DOHH2 (cell line): ENCODE measurements around the gene RALGAPB.

Source experiments
- H3F3A ChIP-seq: fragments of 200-600 bp; sonication (generic), shearing (Covaris generic); 2 replicates; pipeline ENCODE4 v1.6.0; 2016; ENCODE audit warnings: antibody characterized with exemption, mild to moderate bottlenecking; ENCODE audit not compliant: control insufficient read depth, insufficient read depth
- H3K27ac ChIP-seq: fragments of 200-600 bp; sonication (generic); 2 replicates; pipeline ENCODE4 v1.5.1; 2014; ENCODE audit warnings: low read depth, mild to moderate bottlenecking, low read length, moderate library complexity
- H3K27me3 ChIP-seq: fragments of 200-600 bp; sonication (generic); 2 replicates; pipeline ENCODE4 v1.6.1; 2014; ENCODE audit warnings: mild to moderate bottlenecking, low read length, mixed read lengths; ENCODE audit not compliant: control insufficient read depth
- H3K36me3 ChIP-seq: fragments of 200-600 bp; sonication (generic); 2 replicates; pipeline ENCODE4 v1.6.1; 2014; ENCODE audit warnings: mild to moderate bottlenecking, low read length, moderate library complexity, mixed read lengths; ENCODE audit not compliant: control insufficient read depth
- H3K4me1 ChIP-seq: fragments of 200-600 bp; sonication (generic); 2 replicates; pipeline ENCODE4 v1.6.1; 2014; ENCODE audit warnings: mild to moderate bottlenecking, low read length, mixed read lengths; ENCODE audit not compliant: control insufficient read depth
- H3K4me2 ChIP-seq: fragments of 200-600 bp; sonication (generic); 2 replicates; pipeline ENCODE4 v1.6.0; 2014; ENCODE audit warnings: mild to moderate bottlenecking, low read length, moderate library complexity
- H3K4me3 ChIP-seq: fragments of 200-600 bp; sonication (generic); 2 replicates; pipeline ENCODE4 v1.5.1; 2014; ENCODE audit warnings: mild to moderate bottlenecking, low read length, mixed read lengths
- H3K79me2 ChIP-seq: fragments of 200-600 bp; sonication (generic); 2 replicates; pipeline ENCODE4 v1.6.1; 2014; ENCODE audit warnings: mild to moderate bottlenecking, low read length, mixed read lengths; ENCODE audit not compliant: control insufficient read depth
- H3K9me2 ChIP-seq: fragments of 200-600 bp; sonication (generic); replicated peaks from 2 replicates; pipeline ENCODE4 v1.6.1; 2014; ENCODE audit warnings: mild to moderate bottlenecking, low read length, mixed read lengths; ENCODE audit not compliant: control insufficient read depth
- H3K9me3 ChIP-seq: fragments of 200-600 bp; sonication (generic); 2 replicates; pipeline ENCODE4 v1.6.1; 2014; ENCODE audit warnings: antibody characterized with exemption, low read length, mixed read lengths; ENCODE audit not compliant: control insufficient read depth, insufficient read depth
- H4K20me1 ChIP-seq: fragments of 200-600 bp; sonication (generic); 2 replicates; pipeline ENCODE4 v1.6.0; 2014; ENCODE audit warnings: low read depth, mild to moderate bottlenecking, antibody characterized with exemption, low read length, moderate library complexity; ENCODE audit not compliant: control insufficient read depth, insufficient read depth
- EZH2phosphoT487 ChIP-seq: fragments of 200-600 bp; sonication (generic); IDR thresholded peaks from 2 replicates; pipeline ENCODE4 v1.6.1; 2017; ENCODE audit warnings: borderline replicate concordance, mild to moderate bottlenecking, antibody characterized with exemption, low read length, moderate library complexity, mixed read lengths
- TF ChIP-seq, protein P1 (sequence below): fragments of 200-600 bp; sonication (generic); IDR thresholded peaks from one replicate; pipeline ENCODE4 v1.5.1; 2014; ENCODE audit warnings: antibody characterized with exemption, mild to moderate bottlenecking, low read depth, low read length; ENCODE audit not compliant: poor library complexity, severe bottlenecking

Gene RALGAPB

DNA sequence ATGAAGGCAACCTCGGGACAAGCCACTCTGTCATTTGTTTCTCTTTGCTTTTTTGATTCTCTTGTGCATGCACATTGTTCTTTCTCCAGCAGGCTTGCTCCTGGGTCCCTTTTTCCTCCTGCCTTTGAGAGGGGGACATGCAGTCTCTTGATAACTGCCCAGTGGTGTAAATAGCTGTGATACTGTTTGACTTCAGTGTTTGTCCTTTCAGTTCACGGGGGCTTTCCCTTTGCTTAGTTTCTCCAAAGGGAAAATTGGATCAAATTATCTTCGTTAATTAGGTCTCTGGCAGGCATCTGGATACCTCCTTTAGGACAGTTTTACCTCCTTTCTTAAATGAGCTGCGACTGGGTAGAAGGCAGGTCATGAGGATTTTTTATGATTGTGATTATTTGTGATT, 41.5 kb downstream of the RALGAPB start:
- no peaks in the 10 kb centered on the region for H4K20me1 ChIP-seq
- H3F3A ChIP-seq, result no peaks in the 10 kb centered on the region
- no peak overlapping the region for H3K4me2 ChIP-seq
- H3K27ac ChIP-seq, result no peak overlapping the region
- no peak overlapping the region for H3K4me3 ChIP-seq
- no peaks in the 10 kb centered on the region for H3K27me3 ChIP-seq
- H3K4me1 ChIP-seq, result no peaks in the 10 kb centered on the region
- H3K9me3 ChIP-seq, result no peaks in the 10 kb centered on the region
- TF ChIP-seq EZH2phosphoT487, result no peak
- H3K9me2 ChIP-seq, result no peaks in the 10 kb centered on the region
- no peaks in the 10 kb centered on the region for H3K79me2 ChIP-seq
- H3K36me3 ChIP-seq, result peaks cover 52% of the 10 kb centered on the region

DNA sequence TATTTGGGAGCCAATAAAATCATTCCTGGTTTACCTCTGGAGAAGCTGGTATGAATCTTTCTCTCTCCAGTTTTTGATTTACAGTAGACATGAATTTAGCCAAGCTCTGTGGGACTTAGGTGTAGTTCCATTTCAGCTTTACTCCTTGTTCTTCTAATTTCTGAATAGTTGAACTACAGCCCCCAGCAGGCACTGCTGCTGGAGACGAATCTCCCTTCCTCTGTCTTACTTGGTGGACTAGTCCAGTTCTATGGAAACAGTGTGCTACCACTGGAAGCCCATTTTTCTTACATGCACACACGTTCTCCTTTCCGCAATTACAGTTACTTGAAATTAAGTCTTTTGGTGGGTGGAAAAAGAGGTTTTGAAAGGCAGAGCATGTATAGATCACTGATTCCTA, 42.3 kb downstream of the RALGAPB start:
- Histone ChIP-seq H3K9me2 (no peaks in the 10 kb centered on the region), H3K4me2 (no peak overlapping the region), H3K4me1 (no peaks in the 10 kb centered on the region), H3K27ac (no peak overlapping the region), H3F3A (no peaks in the 10 kb centered on the region), H4K20me1 (no peaks in the 10 kb centered on the region), H3K79me2 (no peaks in the 10 kb centered on the region), H3K9me3 (no peaks in the 10 kb centered on the region), H3K4me3 (no peak overlapping the region), H3K27me3 (no peaks in the 10 kb centered on the region), H3K36me3 (peaks cover 44% of the 10 kb centered on the region)
- TF ChIP-seq, protein P1, sequence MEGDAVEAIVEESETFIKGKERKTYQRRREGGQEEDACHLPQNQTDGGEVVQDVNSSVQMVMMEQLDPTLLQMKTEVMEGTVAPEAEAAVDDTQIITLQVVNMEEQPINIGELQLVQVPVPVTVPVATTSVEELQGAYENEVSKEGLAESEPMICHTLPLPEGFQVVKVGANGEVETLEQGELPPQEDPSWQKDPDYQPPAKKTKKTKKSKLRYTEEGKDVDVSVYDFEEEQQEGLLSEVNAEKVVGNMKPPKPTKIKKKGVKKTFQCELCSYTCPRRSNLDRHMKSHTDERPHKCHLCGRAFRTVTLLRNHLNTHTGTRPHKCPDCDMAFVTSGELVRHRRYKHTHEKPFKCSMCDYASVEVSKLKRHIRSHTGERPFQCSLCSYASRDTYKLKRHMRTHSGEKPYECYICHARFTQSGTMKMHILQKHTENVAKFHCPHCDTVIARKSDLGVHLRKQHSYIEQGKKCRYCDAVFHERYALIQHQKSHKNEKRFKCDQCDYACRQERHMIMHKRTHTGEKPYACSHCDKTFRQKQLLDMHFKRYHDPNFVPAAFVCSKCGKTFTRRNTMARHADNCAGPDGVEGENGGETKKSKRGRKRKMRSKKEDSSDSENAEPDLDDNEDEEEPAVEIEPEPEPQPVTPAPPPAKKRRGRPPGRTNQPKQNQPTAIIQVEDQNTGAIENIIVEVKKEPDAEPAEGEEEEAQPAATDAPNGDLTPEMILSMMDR, result no peak

DNA sequence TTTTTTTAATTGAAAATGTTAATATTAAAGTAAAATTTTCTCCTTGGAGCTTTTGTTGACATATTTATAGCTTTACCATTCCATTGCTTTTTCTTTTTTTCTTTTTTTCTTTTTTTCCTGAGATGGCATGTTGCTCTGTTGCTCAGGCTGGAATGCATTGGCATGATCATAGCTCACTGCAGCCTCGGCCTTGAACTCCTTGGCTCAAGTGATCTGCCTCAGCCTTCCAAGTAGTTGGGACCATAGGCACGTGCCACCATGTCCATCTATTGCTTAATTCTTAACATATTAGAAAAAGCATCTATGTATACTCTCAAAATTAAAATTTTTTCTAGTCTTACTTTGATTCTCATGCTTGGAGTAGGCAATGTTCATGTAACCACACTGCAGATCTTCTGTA, 43.0 kb downstream of the RALGAPB start:
- H3K79me2 ChIP-seq, result no peaks in the 10 kb centered on the region
- H3F3A ChIP-seq, result no peaks in the 10 kb centered on the region
- no peaks in the 10 kb centered on the region for H3K4me1 ChIP-seq
- no peak overlapping the region for H3K4me2 ChIP-seq
- no peaks in the 10 kb centered on the region for H4K20me1 ChIP-seq
- no peak overlapping the region for H3K27ac ChIP-seq
- H3K36me3 ChIP-seq, result peaks cover 39% of the 10 kb centered on the region
- no peaks in the 10 kb centered on the region for H3K27me3 ChIP-seq
- H3K4me3 ChIP-seq, result no peak overlapping the region
- H3K9me2 ChIP-seq, result no peaks in the 10 kb centered on the region
- TF ChIP-seq, protein P1, result no peak
- no peak for TF ChIP-seq EZH2phosphoT487
- H3K9me3 ChIP-seq, result no peaks in the 10 kb centered on the region

- Histone ChIP-seq H4K20me1 (no peaks in the 10 kb centered on the region), H3K27me3 (no peaks in the 10 kb centered on the region), H3K36me3 (peaks cover 52% of the 10 kb centered on the region), H3K4me2 (no peak overlapping the region), H3K4me1 (no peaks in the 10 kb centered on the region), H3F3A (no peaks in the 10 kb centered on the region), H3K9me3 (no peaks in the 10 kb centered on the region), H3K9me2 (no peaks in the 10 kb centered on the region), H3K4me3 (no peak overlapping the region), H3K27ac (no peak overlapping the region), H3K79me2 (no peaks in the 10 kb centered on the region)
- TF ChIP-seq, protein P1, result no peak
- TF ChIP-seq EZH2phosphoT487, result no peak
These were observed 46.8 kb downstream of the RALGAPB start for GRCh38 chr20:38519426-38519825.
